HG02798 (cell line): ENCODE results near the gene CTTNBP2.

ENCODE experiments used
- ATAC-seq: cut with Tn5 transposase; IDR thresholded peaks from one replicate; pipeline ENCODE4 v1.9.1; 2021; ENCODE audit warnings: mild to moderate bottlenecking; ENCODE audit not compliant: unreplicated experiment, poor library complexity

CTTNBP2 gene

GRCh38 chr7:117871778-117872538 lies 1.3 kb downstream of the CTTNBP2 start:
- ATAC-seq = no peak

GRCh38 chr7:117871401-117871777 lies 1.9 kb downstream of the CTTNBP2 start:
- ATAC-seq = no peak

- ATAC-seq = no peak
Measured at GRCh38 chr7:117870448-117871130, 2.7 kb downstream of the CTTNBP2 start.

GRCh38 chr7:117869374-117869773 lies 3.9 kb downstream of the CTTNBP2 start:
- no peak for ATAC-seq

GRCh38 chr7:117863618-117864017 lies 9.6 kb downstream of the CTTNBP2 start:
- no peak for ATAC-seq

GRCh38 chr7:117862378-117862777 lies 10.9 kb downstream of the CTTNBP2 start:
- no peak for ATAC-seq

GRCh38 chr7:117859246-117859812 lies 13.9 kb downstream of the CTTNBP2 start:
- ATAC-seq = no peak

GRCh38 chr7:117858712-117859111 lies 14.5 kb downstream of the CTTNBP2 start:
- no peak for ATAC-seq

GRCh38 chr7:117857718-117858117 lies 15.5 kb downstream of the CTTNBP2 start:
- ATAC-seq = no peak

- ATAC-seq = no peak
Measured at GRCh38 chr7:117856196-117856595, 17.0 kb downstream of the CTTNBP2 start.

- no peak for ATAC-seq
Measured at GRCh38 chr7:117854186-117854585, 19.1 kb downstream of the CTTNBP2 start.

GRCh38 chr7:117848941-117849340 lies 24.3 kb downstream of the CTTNBP2 start:
- ATAC-seq = no peak

GRCh38 chr7:117844678-117845077 lies 28.6 kb downstream of the CTTNBP2 start:
- ATAC-seq = no peak

GRCh38 chr7:117841611-117842010 lies 31.6 kb downstream of the CTTNBP2 start:
- no peak for ATAC-seq

GRCh38 chr7:117841011-117841410 lies 32.2 kb downstream of the CTTNBP2 start:
- no peak for ATAC-seq

- peak; percentile 48 for ATAC-seq
Measured at GRCh38 chr7:117839507-117839906, 33.7 kb downstream of the CTTNBP2 start.

- peak; percentile 80 for ATAC-seq
Measured at GRCh38 chr7:117837841-117838240, 35.4 kb downstream of the CTTNBP2 start.

GRCh38 chr7:117835016-117835664 lies 38.1 kb downstream of the CTTNBP2 start:
- no peak for ATAC-seq

GRCh38 chr7:117830422-117830954 lies 42.8 kb downstream of the CTTNBP2 start:
- no peak for ATAC-seq

GRCh38 chr7:117829450-117830117 lies 43.7 kb downstream of the CTTNBP2 start:
- ATAC-seq = no peak
